GM12878 (cell line): ENCODE data around the gene DNAAF5. TPM values are rescaled to one million over a fixed set of nuclear protein-coding genes. Genes with fewer than 3 reads are reported as not detected.

Source experiments
- ATAC-seq: fragments of 200-7000 bp; cut with Tn5 transposase; 3 replicates; pipeline ENCODE4 v1.9.1; 2020; ENCODE audit warnings: mild to moderate bottlenecking, moderate library complexity
- BruUV-seq: library from RNA; stranded (reverse); fragments of 400-500 nt; replicated peaks from 2 replicates; lab custom pipeline; 2021; lab: Mats Ljungman, UMichigan
- CTCF ChIA-PET: fragments of 300-600 bp; sonication (Branson Sonifier 250); formaldehyde crosslinking; extraction: SDS; loops from one replicate; lab custom pipeline; 2021; ENCODE audit warnings: inconsistent platforms; lab: Yijun Ruan, JAX
- POLR2A ChIA-PET: fragments of 350-600 bp; formaldehyde crosslinking; extraction: SDS; loops from one replicate; lab custom pipeline; 2021; ENCODE audit warnings: inconsistent platforms; lab: Charles Lee
- RAD21 ChIA-PET: fragments of 300-600 bp; sonication (Branson Sonifier 250); formaldehyde crosslinking; loops from one replicate; lab custom pipeline; 2023; ENCODE audit warnings: antibody characterized with exemption; ENCODE audit not compliant: unreplicated experiment; lab: Charles Lee
- SMC1A ChIA-PET: fragments of 300-600 bp; sonication (Branson Sonifier 250); formaldehyde crosslinking; loops from one replicate; lab custom pipeline; 2023; ENCODE audit not compliant: unreplicated experiment, uncharacterized antibody; lab: Charles Lee
- DNase-seq: peaks from one replicate; pipeline ENCODE4 v3.0.0-alpha.2; 2011; ENCODE audit warnings: low read depth, low spot score
- FAIRE-seq: peaks from 3 replicates; lab custom pipeline; 2011; peaks lifted over from hg19 to GRCh38; lab: Jason Lieb, UNC
- H2AFZ ChIP-seq: 2 replicates; pipeline ENCODE4 v1.6.0; 2011; ENCODE audit warnings: low read depth, low read length, control low read depth; ENCODE audit not compliant: control insufficient read depth
- H3K27ac ChIP-seq: 2 replicates; pipeline ENCODE4 v1.5.1; 2011; ENCODE audit warnings: control low read depth; ENCODE audit not compliant: control insufficient read depth, insufficient read depth
- H3K27me3 ChIP-seq, 2 experiments: replicated peaks in 1 of 2; 2 replicates each; pipeline versions ENCODE4 v1.6.0 to v1.6.1; 2011; ENCODE audit warnings: low read length in 1 of 2; ENCODE audit not compliant: control insufficient read depth in 2 of 2, insufficient read depth in 2 of 2
- H3K36me3 ChIP-seq, 2 experiments: 2 replicates each; pipeline ENCODE4 v1.5.1; 2011; ENCODE audit warnings: low read length in 1 of 2; ENCODE audit not compliant: control insufficient read depth in 2 of 2, insufficient read depth in 2 of 2
- H3K4me1 ChIP-seq: 2 replicates; pipeline ENCODE4 v1.6.1; 2011; ENCODE audit warnings: mild to moderate bottlenecking, low read length, moderate library complexity, mixed read lengths; ENCODE audit not compliant: control insufficient read depth, insufficient read depth
- H3K4me2 ChIP-seq: 2 replicates; pipeline ENCODE4 v1.6.0; 2011; ENCODE audit warnings: control low read depth; ENCODE audit not compliant: control insufficient read depth, insufficient read depth
- H3K4me3 ChIP-seq: fragments of 200-600 bp; sonication (generic); 2 replicates; pipeline ENCODE4 v1.5.1; 2016
- H3K79me2 ChIP-seq: 2 replicates; pipeline ENCODE4 v1.6.0; 2011; ENCODE audit warnings: low read length; ENCODE audit not compliant: control insufficient read depth, insufficient read depth
- H3K9ac ChIP-seq: 2 replicates; pipeline ENCODE4 v1.8.0; 2011; ENCODE audit warnings: low read length, control low read depth, mixed read lengths; ENCODE audit not compliant: control insufficient read depth, insufficient read depth
- H3K9me3 ChIP-seq: replicated peaks from 3 replicates; pipeline ENCODE4 v1.5.1; 2011; ENCODE audit warnings: mild to moderate bottlenecking, low read length; ENCODE audit not compliant: control insufficient read depth, insufficient read depth
- H4K20me1 ChIP-seq: 2 replicates; pipeline ENCODE4 v1.6.0; 2011; ENCODE audit not compliant: control insufficient read depth, insufficient read depth
- CHD2 ChIP-seq: IDR thresholded peaks from 2 replicates; pipeline ENCODE4 v1.6.1; 2011; ENCODE audit warnings: low read depth, low read length, improper control_type of control experiment, borderline replicate concordance
- EP300 ChIP-seq, 2 experiments: fragments of 150-350 bp in 1 of 2; IDR thresholded peaks; 2 replicates each; pipeline ENCODE4 v1.6.1; 2011 to 2012; ENCODE audit warnings: low read depth in 2 of 2, low read length in 2 of 2, borderline replicate concordance in 1 of 2, improper control_type of control experiment in 1 of 2, inconsistent platforms in 1 of 2; ENCODE audit not compliant: control insufficient read depth in 1 of 2
- FOXK2 ChIP-seq: fragments of 450-650 bp; IDR thresholded peaks from 2 replicates; pipeline ENCODE4 v1.6.1; 2017; ENCODE audit warnings: mild to moderate bottlenecking, moderate library complexity
- KDM1A ChIP-seq: fragments of 200-600 bp; sonication (generic); IDR thresholded peaks from 2 replicates; pipeline ENCODE4 v1.6.1; 2016; ENCODE audit warnings: borderline replicate concordance
- NFYB ChIP-seq: IDR thresholded peaks from 2 replicates; pipeline ENCODE4 v1.6.1; 2011; ENCODE audit warnings: low read depth, mild to moderate bottlenecking, low read length, improper control_type of control experiment, moderate library complexity; ENCODE audit not compliant: insufficient read depth
- RBBP5 ChIP-seq: fragments of 200-600 bp; sonication (generic); conservative IDR thresholded peaks from 2 replicates; pipeline ENCODE4 v1.6.1; 2016
- SREBF2 ChIP-seq: IDR thresholded peaks from 2 replicates; pipeline ENCODE4 v1.6.1; 2012; ENCODE audit warnings: mild to moderate bottlenecking, low read length
- ZNF24 ChIP-seq: fragments of 450-650 bp; IDR thresholded peaks from 2 replicates; pipeline ENCODE4 v1.6.1; 2017; ENCODE audit warnings: antibody characterized with exemption, mild to moderate bottlenecking
- WGBS: methylation state at CpG from one replicate; pipeline ENCODE4 v1.1.6; 2016; ENCODE audit warnings: low lambda C conversion rate; ENCODE audit not compliant: insufficient replicate concordance, insufficient coverage; ENCODE audit errors: missing lambda C conversion rate; 5-methylcytosine and 5-hydroxymethylcytosine counted together
- in situ Hi-C: fragments of 300-500 bp; cut with MboI; formaldehyde crosslinking; loops from 9 replicates; pipeline ENCODE4 v1.14.3; 2018; ENCODE audit warnings: mixed read lengths
- intact Hi-C: fragments of 100-400 bp; cut with micrococcal nuclease; formaldehyde crosslinking; loops from one replicate; pipeline ENCODE4 v1.14.2; 2022; ENCODE audit not compliant: unreplicated experiment
- polyA plus RNA-seq, 11 experiments: library from polyadenylated mRNA; depleted of rRNA in 4 of 11; unstranded in 6 of 11; stranded (reverse) in 5 of 11; fragments of >200 nt; fragmentation: Nextera tagmentation in 4 of 11; fragmentation: Illumina TruSeq in 1 of 11; extraction: Ambion mirVana in 4 of 11; extraction: Trizol in 1 of 11; gene quantifications; 1 replicate in 1 of 11; 2 replicates in 10 of 11; pipeline versions ENCODE4 v1.2.1 to v1.2.3, GENCODE V29; 2011 to 2016; ENCODE audit warnings: inconsistent platforms in 2 of 11, missing spikeins in 2 of 11, low read depth in 1 of 11
- total RNA-seq, 4 experiments: library from RNA; depleted of rRNA in 3 of 4; stranded (reverse); fragments of >200 nt in 3 of 4; fragmentation: Illumina TruSeq in 1 of 4; extraction: Trizol in 1 of 4; gene quantifications; 2 replicates each; pipeline versions ENCODE4 v1.2.1 to v1.2.3, GENCODE V29; 2013 to 2021
- TF ChIP-seq, protein P1 (sequence below): IDR thresholded peaks from 2 replicates; pipeline ENCODE4 v1.6.1; 2011; ENCODE audit warnings: mild to moderate bottlenecking, low read depth, low read length, moderate library complexity; ENCODE audit not compliant: insufficient replicate concordance
- TF ChIP-seq, protein P2 (sequence below): IDR thresholded peaks from 2 replicates; pipeline ENCODE4 v1.6.1; 2012; ENCODE audit warnings: improper control_type of control experiment, low read depth, low read length; ENCODE audit not compliant: insufficient replicate concordance
- TF ChIP-seq, protein P3 (sequence below): fragments of 450-650 bp; IDR thresholded peaks from 2 replicates; pipeline ENCODE4 v1.6.1; 2016; ENCODE audit warnings: mild to moderate bottlenecking

The DNAAF5 gene
- total and polyA plus RNA-seq, 10 of the 15 experiments (the other 5 are each of a cell fraction or from before 2014, with no cell fraction given): 1.8 to 38.3 (median 9.2) TPM

DNA sequence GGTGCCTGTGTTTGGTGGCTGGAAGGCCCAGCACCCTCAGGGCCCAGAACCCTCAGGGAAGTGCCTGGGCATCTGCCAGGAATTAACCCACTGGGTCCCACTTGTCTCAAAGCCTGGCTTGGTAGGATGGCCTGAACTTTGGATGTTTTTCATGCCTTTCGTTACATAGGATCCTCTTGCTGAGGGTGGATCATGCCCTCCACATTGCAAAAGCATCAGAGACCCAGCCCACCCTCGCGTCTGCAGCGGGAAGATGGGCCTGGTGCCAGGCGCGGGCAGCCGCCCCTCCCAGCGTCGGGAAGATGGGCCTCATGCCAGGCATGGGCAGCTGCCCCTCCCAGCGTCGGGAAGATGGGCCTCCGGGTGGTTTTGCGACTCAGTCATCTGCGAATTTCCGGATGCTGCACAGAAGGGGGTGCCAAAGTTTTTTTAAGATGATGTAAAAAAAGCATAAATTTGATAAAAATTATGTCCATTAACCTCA is 52.5 kb downstream of the DNAAF5 start:
- no peaks in the 10 kb centered on the region for H3K79me2 ChIP-seq
- H3K27ac ChIP-seq: no peak overlapping the region
- H4K20me1 ChIP-seq: no peaks in the 10 kb centered on the region
- H3K4me2 ChIP-seq: no peak overlapping the region
- intact Hi-C loops: no loop called here
- H3K9me3 ChIP-seq: no peaks in the 10 kb centered on the region
- FAIRE-seq (no peak), ATAC-seq (no peak), DNase-seq (no peak)
- H3K27me3 ChIP-seq: no peaks in the 10 kb centered on the region
- ChIA-PET SMC1A (no interaction called here), POLR2A (no interaction called here), RAD21 (no interaction called here), CTCF (no interaction called here)
- no peak overlapping the region for H3K9ac ChIP-seq
- H3K36me3 ChIP-seq: peaks cover 0 to 2% of the 10 kb centered on the region in 2 experiments; a peak in 3 of 4 replicates
- WGBS: over 99% methylated on average over 15 of the region's 15 CpGs
- H2AFZ ChIP-seq: no peak overlapping the region
- no peak overlapping the region for H3K4me3 ChIP-seq
- no TSS peak for BruUV-seq
- in situ Hi-C loops: loop anchor here (5.0 kb wide), 1 partner anchor 462 kb away; no protein-coding TSS in a partner anchor
- H3K4me1 ChIP-seq: no peaks in the 10 kb centered on the region
- TF ChIP-seq FOXK2 (no peak), RBBP5 (no peak), KDM1A (no peak), SREBF2 (no peak), CHD2 (no peak), EP300 (IDR thresholded peaks at IDR 0.05; ENCODE audit: borderline replicate concordance in 1 of 2, control insufficient read depth in 1 of 2, low read depth in 2 of 2, low read length in 2 of 2) (no peak), ZNF24 (no peak), NFYB (no peak)
- TF ChIP-seq, protein P1, sequence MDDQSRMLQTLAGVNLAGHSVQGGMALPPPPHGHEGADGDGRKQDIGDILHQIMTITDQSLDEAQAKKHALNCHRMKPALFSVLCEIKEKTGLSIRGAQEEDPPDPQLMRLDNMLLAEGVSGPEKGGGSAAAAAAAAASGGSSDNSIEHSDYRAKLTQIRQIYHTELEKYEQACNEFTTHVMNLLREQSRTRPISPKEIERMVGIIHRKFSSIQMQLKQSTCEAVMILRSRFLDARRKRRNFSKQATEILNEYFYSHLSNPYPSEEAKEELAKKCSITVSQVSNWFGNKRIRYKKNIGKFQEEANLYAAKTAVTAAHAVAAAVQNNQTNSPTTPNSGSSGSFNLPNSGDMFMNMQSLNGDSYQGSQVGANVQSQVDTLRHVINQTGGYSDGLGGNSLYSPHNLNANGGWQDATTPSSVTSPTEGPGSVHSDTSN: no peak
- TF ChIP-seq, protein P2, sequence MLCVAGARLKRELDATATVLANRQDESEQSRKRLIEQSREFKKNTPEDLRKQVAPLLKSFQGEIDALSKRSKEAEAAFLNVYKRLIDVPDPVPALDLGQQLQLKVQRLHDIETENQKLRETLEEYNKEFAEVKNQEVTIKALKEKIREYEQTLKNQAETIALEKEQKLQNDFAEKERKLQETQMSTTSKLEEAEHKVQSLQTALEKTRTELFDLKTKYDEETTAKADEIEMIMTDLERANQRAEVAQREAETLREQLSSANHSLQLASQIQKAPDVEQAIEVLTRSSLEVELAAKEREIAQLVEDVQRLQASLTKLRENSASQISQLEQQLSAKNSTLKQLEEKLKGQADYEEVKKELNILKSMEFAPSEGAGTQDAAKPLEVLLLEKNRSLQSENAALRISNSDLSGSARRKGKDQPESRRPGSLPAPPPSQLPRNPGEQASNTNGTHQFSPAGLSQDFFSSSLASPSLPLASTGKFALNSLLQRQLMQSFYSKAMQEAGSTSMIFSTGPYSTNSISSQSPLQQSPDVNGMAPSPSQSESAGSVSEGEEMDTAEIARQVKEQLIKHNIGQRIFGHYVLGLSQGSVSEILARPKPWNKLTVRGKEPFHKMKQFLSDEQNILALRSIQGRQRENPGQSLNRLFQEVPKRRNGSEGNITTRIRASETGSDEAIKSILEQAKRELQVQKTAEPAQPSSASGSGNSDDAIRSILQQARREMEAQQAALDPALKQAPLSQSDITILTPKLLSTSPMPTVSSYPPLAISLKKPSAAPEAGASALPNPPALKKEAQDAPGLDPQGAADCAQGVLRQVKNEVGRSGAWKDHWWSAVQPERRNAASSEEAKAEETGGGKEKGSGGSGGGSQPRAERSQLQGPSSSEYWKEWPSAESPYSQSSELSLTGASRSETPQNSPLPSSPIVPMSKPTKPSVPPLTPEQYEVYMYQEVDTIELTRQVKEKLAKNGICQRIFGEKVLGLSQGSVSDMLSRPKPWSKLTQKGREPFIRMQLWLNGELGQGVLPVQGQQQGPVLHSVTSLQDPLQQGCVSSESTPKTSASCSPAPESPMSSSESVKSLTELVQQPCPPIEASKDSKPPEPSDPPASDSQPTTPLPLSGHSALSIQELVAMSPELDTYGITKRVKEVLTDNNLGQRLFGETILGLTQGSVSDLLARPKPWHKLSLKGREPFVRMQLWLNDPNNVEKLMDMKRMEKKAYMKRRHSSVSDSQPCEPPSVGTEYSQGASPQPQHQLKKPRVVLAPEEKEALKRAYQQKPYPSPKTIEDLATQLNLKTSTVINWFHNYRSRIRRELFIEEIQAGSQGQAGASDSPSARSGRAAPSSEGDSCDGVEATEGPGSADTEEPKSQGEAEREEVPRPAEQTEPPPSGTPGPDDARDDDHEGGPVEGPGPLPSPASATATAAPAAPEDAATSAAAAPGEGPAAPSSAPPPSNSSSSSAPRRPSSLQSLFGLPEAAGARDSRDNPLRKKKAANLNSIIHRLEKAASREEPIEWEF: no peak
- TF ChIP-seq, protein P3, sequence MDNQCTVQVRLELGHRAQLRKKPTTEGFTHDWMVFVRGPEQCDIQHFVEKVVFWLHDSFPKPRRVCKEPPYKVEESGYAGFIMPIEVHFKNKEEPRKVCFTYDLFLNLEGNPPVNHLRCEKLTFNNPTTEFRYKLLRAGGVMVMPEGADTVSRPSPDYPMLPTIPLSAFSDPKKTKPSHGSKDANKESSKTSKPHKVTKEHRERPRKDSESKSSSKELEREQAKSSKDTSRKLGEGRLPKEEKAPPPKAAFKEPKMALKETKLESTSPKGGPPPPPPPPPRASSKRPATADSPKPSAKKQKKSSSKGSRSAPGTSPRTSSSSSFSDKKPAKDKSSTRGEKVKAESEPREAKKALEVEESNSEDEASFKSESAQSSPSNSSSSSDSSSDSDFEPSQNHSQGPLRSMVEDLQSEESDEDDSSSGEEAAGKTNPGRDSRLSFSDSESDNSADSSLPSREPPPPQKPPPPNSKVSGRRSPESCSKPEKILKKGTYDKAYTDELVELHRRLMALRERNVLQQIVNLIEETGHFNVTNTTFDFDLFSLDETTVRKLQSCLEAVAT: no peak
